OCI-LY7 (cell line): ENCODE data around the gene ZMIZ1. TPM values are rescaled to one million over a fixed set of nuclear protein-coding genes. Genes with fewer than 3 reads are reported as not detected.

ENCODE experiments used
- BruUV-seq: library from RNA; stranded (reverse); fragments of 400-500 nt; replicated peaks from 2 replicates; lab custom pipeline; 2021; lab: Mats Ljungman, UMichigan
- CTCF ChIA-PET: fragments of 300-600 bp; sonication (Branson Sonifier 250); formaldehyde crosslinking; loops from one replicate; lab custom pipeline; 2022; ENCODE audit warnings: antibody characterized with exemption; ENCODE audit not compliant: unreplicated experiment; lab: Charles Lee
- POLR2A ChIA-PET: fragments of 300-600 bp; sonication (Branson Sonifier 250); formaldehyde crosslinking; loops from one replicate; lab custom pipeline; 2022; ENCODE audit warnings: antibody characterized with exemption; lab: Charles Lee
- DNase-seq: peaks from one replicate; pipeline ENCODE4 v3.0.0-alpha.2; 2015; ENCODE audit warnings: low spot score
- H2AFZ ChIP-seq: fragments of 200-600 bp; sonication (generic), shearing (Covaris generic); 2 replicates; pipeline ENCODE4 v1.6.1; 2014; ENCODE audit warnings: mild to moderate bottlenecking, antibody characterized with exemption, low read length, moderate library complexity
- H3K27ac ChIP-seq: fragments of 200-600 bp; sonication (generic); 2 replicates; pipeline ENCODE4 v1.5.1; 2014; ENCODE audit warnings: mixed run types, low read depth, mild to moderate bottlenecking, moderate library complexity, low read length, inconsistent platforms; ENCODE audit not compliant: poor library complexity, severe bottlenecking
- H3K36me3 ChIP-seq: fragments of 200-600 bp; sonication (generic); 2 replicates; pipeline ENCODE4 v1.6.1; 2014; ENCODE audit warnings: mild to moderate bottlenecking, antibody characterized with exemption, low read length, moderate library complexity, mixed read lengths; ENCODE audit not compliant: insufficient read depth
- H3K4me1 ChIP-seq: fragments of 200-600 bp; sonication (generic); 2 replicates; pipeline ENCODE4 v1.5.1; 2014; ENCODE audit warnings: mild to moderate bottlenecking, low read length; ENCODE audit not compliant: insufficient read depth, poor library complexity, severe bottlenecking
- H3K4me2 ChIP-seq: fragments of 200-600 bp; sonication (generic); 2 replicates; pipeline ENCODE4 v1.6.1; 2014; ENCODE audit warnings: mild to moderate bottlenecking, low read length
- H3K4me3 ChIP-seq: fragments of 200-600 bp; sonication (generic); 2 replicates; pipeline ENCODE4 v1.5.1; 2014; ENCODE audit warnings: mild to moderate bottlenecking, low read depth, low read length; ENCODE audit not compliant: poor library complexity, severe bottlenecking
- H3K79me2 ChIP-seq: fragments of 200-600 bp; sonication (generic); 2 replicates; pipeline ENCODE4 v1.6.1; 2016; ENCODE audit warnings: low read depth, mild to moderate bottlenecking, low read length, moderate library complexity, mixed read lengths; ENCODE audit not compliant: insufficient read depth
- H3K9me2 ChIP-seq: fragments of 200-600 bp; sonication (generic); 2 replicates; pipeline ENCODE4 v1.6.1; 2016; ENCODE audit warnings: mild to moderate bottlenecking, low read length, mixed read lengths; ENCODE audit not compliant: insufficient read depth
- H3K9me3 ChIP-seq: fragments of 200-600 bp; sonication (generic); 2 replicates; pipeline ENCODE4 v1.6.1; 2014; ENCODE audit warnings: mild to moderate bottlenecking, mixed run types, low read length, mixed read lengths
- H4K20me1 ChIP-seq: fragments of 200-600 bp; sonication (generic); 2 replicates; pipeline ENCODE4 v1.6.1; 2014; ENCODE audit warnings: mild to moderate bottlenecking, antibody characterized with exemption, low read length, moderate library complexity, mixed read lengths; ENCODE audit not compliant: insufficient read depth
- EZH2phosphoT487 ChIP-seq: fragments of 200-600 bp; sonication (generic); IDR thresholded peaks from 2 replicates; pipeline ENCODE4 v1.6.1; 2018; ENCODE audit warnings: low read depth, borderline replicate concordance, mild to moderate bottlenecking, mixed run types, antibody characterized with exemption, low read length, moderate library complexity, mixed read lengths
- intact Hi-C: fragments of 100-400 bp; cut with micrococcal nuclease; formaldehyde crosslinking; loops from one replicate; pipeline ENCODE4 v1.10.0; 2022; ENCODE audit not compliant: unreplicated experiment
- total RNA-seq, 2 experiments: library from RNA; depleted of rRNA in 1 of 2; stranded (reverse); fragments of >200 nt in 1 of 2; shearing (Covaris generic) in 1 of 2; gene quantifications; 2 replicates each; pipeline ENCODE4 v1.2.3, GENCODE V29; 2014 to 2022
- TF ChIP-seq, protein P1 (sequence below): fragments of 200-600 bp; sonication (generic); conservative IDR thresholded peaks from 2 replicates; pipeline ENCODE4 v1.5.1; 2014; ENCODE audit warnings: mild to moderate bottlenecking, antibody characterized with exemption, low read length, moderate library complexity, mixed read lengths

The ZMIZ1 gene
- total RNA-seq, 2 experiments from 2014 or later = 20.4 to 66.9 TPM

GRCh38 chr10:79108728-79109127, 40.0 kb downstream of the ZMIZ1 start:
- H2AFZ ChIP-seq = no peak overlapping the region
- CTCF ChIA-PET = no interaction called here
- no peak overlapping the region for H3K27ac ChIP-seq
- POLR2A ChIA-PET = no interaction called here
- no peaks in the 10 kb centered on the region for H4K20me1 ChIP-seq
- H3K9me3 ChIP-seq = no peaks in the 10 kb centered on the region
- peaks cover 28% of the 10 kb centered on the region for H3K4me1 ChIP-seq
- no peak for DNase-seq
- no peaks in the 10 kb centered on the region for H3K36me3 ChIP-seq
- TF ChIP-seq, protein P1, sequence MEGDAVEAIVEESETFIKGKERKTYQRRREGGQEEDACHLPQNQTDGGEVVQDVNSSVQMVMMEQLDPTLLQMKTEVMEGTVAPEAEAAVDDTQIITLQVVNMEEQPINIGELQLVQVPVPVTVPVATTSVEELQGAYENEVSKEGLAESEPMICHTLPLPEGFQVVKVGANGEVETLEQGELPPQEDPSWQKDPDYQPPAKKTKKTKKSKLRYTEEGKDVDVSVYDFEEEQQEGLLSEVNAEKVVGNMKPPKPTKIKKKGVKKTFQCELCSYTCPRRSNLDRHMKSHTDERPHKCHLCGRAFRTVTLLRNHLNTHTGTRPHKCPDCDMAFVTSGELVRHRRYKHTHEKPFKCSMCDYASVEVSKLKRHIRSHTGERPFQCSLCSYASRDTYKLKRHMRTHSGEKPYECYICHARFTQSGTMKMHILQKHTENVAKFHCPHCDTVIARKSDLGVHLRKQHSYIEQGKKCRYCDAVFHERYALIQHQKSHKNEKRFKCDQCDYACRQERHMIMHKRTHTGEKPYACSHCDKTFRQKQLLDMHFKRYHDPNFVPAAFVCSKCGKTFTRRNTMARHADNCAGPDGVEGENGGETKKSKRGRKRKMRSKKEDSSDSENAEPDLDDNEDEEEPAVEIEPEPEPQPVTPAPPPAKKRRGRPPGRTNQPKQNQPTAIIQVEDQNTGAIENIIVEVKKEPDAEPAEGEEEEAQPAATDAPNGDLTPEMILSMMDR = no peak
- no peak for TF ChIP-seq EZH2phosphoT487
- no TSS peak for BruUV-seq
- H3K4me2 ChIP-seq = no peak overlapping the region
- no peaks in the 10 kb centered on the region for H3K79me2 ChIP-seq
- H3K9me2 ChIP-seq = no peaks in the 10 kb centered on the region
- no peak overlapping the region for H3K4me3 ChIP-seq
- intact Hi-C loops = no loop called here

- no peak overlapping the region for H3K4me3 ChIP-seq
- no peaks in the 10 kb centered on the region for H3K36me3 ChIP-seq
- POLR2A ChIA-PET = interaction anchor here (1.9 kb wide), 1 partner anchor 10 kb away, joined by 7 read pairs; no protein-coding TSS in a partner anchor
- H2AFZ ChIP-seq = no peak overlapping the region
- no peaks in the 10 kb centered on the region for H3K9me2 ChIP-seq
- no peak for TF ChIP-seq EZH2phosphoT487
- TF ChIP-seq, protein P1 = no peak
- H4K20me1 ChIP-seq = no peaks in the 10 kb centered on the region
- H3K4me1 ChIP-seq = peaks cover 35% of the 10 kb centered on the region
- BruUV-seq = no TSS peak
- intact Hi-C loops = no loop called here
- no peaks in the 10 kb centered on the region for H3K9me3 ChIP-seq
- H3K79me2 ChIP-seq = no peaks in the 10 kb centered on the region
- H3K4me2 ChIP-seq = no peak overlapping the region
- H3K27ac ChIP-seq = no peak overlapping the region
- CTCF ChIA-PET = no interaction called here
- DNase-seq = no peak
Observed at GRCh38 chr10:79111427-79111826, 42.7 kb downstream of the ZMIZ1 start.

DNA sequence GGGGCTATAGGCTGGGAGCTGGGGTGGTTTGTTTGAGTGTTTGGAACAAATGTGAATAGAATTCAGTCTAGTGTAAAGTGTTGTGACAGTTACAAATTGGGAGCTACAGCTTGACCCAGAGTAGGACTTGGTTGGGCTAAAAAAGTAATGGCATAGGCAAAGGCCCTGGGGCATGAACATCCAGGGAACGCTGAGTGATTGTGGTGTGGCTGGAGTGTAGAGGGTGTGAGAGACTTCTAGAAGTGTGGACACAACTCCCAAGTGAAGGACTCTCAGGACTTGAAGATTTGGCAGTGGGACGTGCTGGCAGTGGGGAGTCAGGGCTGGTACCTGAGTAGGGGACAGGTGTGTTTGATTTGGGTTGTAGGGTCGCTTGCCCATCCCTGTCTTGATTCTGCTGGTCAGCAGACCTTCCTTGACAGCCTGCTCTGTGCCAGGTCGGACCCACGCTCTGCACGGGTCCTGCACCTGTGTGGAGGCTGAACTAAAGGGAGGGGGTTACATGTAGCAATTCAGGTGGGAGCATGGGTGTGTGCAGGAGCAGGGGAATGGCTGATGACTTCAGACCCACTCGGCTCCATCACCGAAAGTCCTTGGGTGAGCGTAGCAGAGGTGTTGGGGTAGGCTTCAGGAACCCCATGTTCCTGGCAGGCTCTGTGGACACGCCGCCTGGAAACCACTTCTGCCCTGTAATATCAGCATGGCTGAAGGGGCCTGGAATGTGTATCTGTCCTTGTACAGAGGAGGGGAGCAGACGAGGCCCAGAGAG, 43.3 kb downstream of the ZMIZ1 start:
- Histone ChIP-seq H3K4me2 (no peak overlapping the region), H3K9me2 (no peaks in the 10 kb centered on the region), H3K4me1 (peaks cover 29% of the 10 kb centered on the region), H4K20me1 (no peaks in the 10 kb centered on the region), H3K27ac (no peak overlapping the region), H3K4me3 (no peak overlapping the region), H3K9me3 (no peaks in the 10 kb centered on the region), H2AFZ (no peak overlapping the region), H3K36me3 (no peaks in the 10 kb centered on the region), H3K79me2 (no peaks in the 10 kb centered on the region)
- TF ChIP-seq, protein P1 = no peak
- TF ChIP-seq EZH2phosphoT487 = no peak
- no peak for DNase-seq
- no TSS peak for BruUV-seq
- ChIA-PET POLR2A (interaction anchor here (1.9 kb wide), 1 partner anchor 11 kb away, joined by 7 read pairs; no protein-coding TSS in a partner anchor), CTCF (no interaction called here)
- intact Hi-C loops = no loop called here
